Mesendoderm (in vitro differentiated cells): Measurements from ENCODE around the gene CSPG4.
A peak's percentile ranks its signal among the peaks of the same experiment; 100 is the strongest.
"Not testable (repeated sequence)": the region's sequence is repeated elsewhere in the genome, so short reads cannot be mapped to it uniquely, and the experiment has no call there.

Experiments
- DNase-seq: peaks from one replicate; pipeline ENCODE4 v3.0.0; 2013
- H2AK5ac ChIP-seq: 2 replicates; pipeline ENCODE4 v1.6.1; 2013; ENCODE audit warnings: low read length, inconsistent platforms
- H2BK120ac ChIP-seq: 2 replicates; pipeline ENCODE4 v1.6.1; 2013; ENCODE audit warnings: low read depth, mild to moderate bottlenecking, low read length, moderate library complexity, mixed read lengths
- H2BK15ac ChIP-seq: replicated peaks from 2 replicates; pipeline ENCODE4 v1.6.1; 2013; ENCODE audit warnings: low read depth, mild to moderate bottlenecking, moderate library complexity
- H2BK5ac ChIP-seq: 2 replicates; pipeline ENCODE4 v1.6.1; 2013; ENCODE audit warnings: low read length, inconsistent platforms
- H3K18ac ChIP-seq: 2 replicates; pipeline ENCODE4 v1.6.1; 2013; ENCODE audit warnings: mild to moderate bottlenecking, low read length, mixed read lengths
- H3K23ac ChIP-seq: one replicate; pipeline ENCODE4 v1.6.1; 2013; ENCODE audit warnings: low read length
- H3K27ac ChIP-seq: 2 replicates; pipeline ENCODE4 v1.5.1; 2013; ENCODE audit warnings: low read depth, mild to moderate bottlenecking, inconsistent platforms, low read length, moderate library complexity
- H3K27me3 ChIP-seq: 2 replicates; pipeline ENCODE4 v1.6.1; 2013; ENCODE audit warnings: low read length, control low read depth, mild to moderate bottlenecking, inconsistent platforms; ENCODE audit not compliant: insufficient read depth, poor library complexity
- H3K36me3 ChIP-seq: 2 replicates; pipeline ENCODE4 v1.6.1; 2013; ENCODE audit warnings: low read length, inconsistent platforms; ENCODE audit not compliant: control insufficient read depth, insufficient read depth
- H3K4ac ChIP-seq: one replicate; pipeline ENCODE4 v1.6.1; 2013; ENCODE audit warnings: low read depth, mild to moderate bottlenecking, low read length, moderate library complexity
- H3K4me1 ChIP-seq: 2 replicates; pipeline ENCODE4 v1.6.1; 2013; ENCODE audit warnings: low read depth, low read length, inconsistent platforms; ENCODE audit not compliant: control insufficient read depth
- H3K4me2 ChIP-seq: 2 replicates; pipeline ENCODE4 v1.6.1; 2013; ENCODE audit warnings: low read length
- H3K4me3 ChIP-seq: 2 replicates; pipeline ENCODE4 v1.5.1; 2013; ENCODE audit warnings: mild to moderate bottlenecking, low read length
- H3K56ac ChIP-seq: one replicate; pipeline ENCODE4 v1.6.1; 2013; ENCODE audit warnings: low read length
- H3K79me1 ChIP-seq: 2 replicates; pipeline ENCODE4 v1.6.1; 2013; ENCODE audit warnings: low read length, inconsistent platforms
- H3K79me2 ChIP-seq: 2 replicates; pipeline ENCODE4 v1.6.1; 2013; ENCODE audit warnings: mild to moderate bottlenecking, low read length; ENCODE audit not compliant: control insufficient read depth, insufficient read depth
- H3K9ac ChIP-seq: 2 replicates; pipeline ENCODE4 v1.6.1; 2013; ENCODE audit warnings: low read length, inconsistent platforms
- H4K5ac ChIP-seq: one replicate; pipeline ENCODE4 v1.6.1; 2013; ENCODE audit warnings: low read length
- H4K8ac ChIP-seq: one replicate; pipeline ENCODE4 v1.6.1; 2013; ENCODE audit warnings: low read depth, mild to moderate bottlenecking, control low read depth, low read length, moderate library complexity
- WGBS: extraction: QIAGEN DNeasy Blood & Tissue Kit; methylation state at CpG from one replicate; pipeline ENCODE4 v1.1.7; 2013; ENCODE audit warnings: low lambda C conversion rate, missing lambda C conversion rate; ENCODE audit not compliant: insufficient coverage; ENCODE audit errors: extremely low coverage; 5-methylcytosine and 5-hydroxymethylcytosine counted together

Gene CSPG4

GRCh38 chr15:75732809-75733451, 20.3 kb upstream of the CSPG4 start:
- no CpG with 5 or more reads among the region's 12 CpGs for WGBS
- no peak overlapping the region for H2AK5ac ChIP-seq
- H3K4ac ChIP-seq, result no peak overlapping the region
- H3K9ac ChIP-seq, result peak overlapping the region; percentile 53
- H3K79me2 ChIP-seq, result no peaks in the 10 kb centered on the region
- no peak overlapping the region for H3K4me2 ChIP-seq
- no peak overlapping the region for H4K8ac ChIP-seq
- peak; percentile 84 for DNase-seq
- H3K18ac ChIP-seq, result no peak overlapping the region
- no peak overlapping the region for H4K5ac ChIP-seq
- H3K4me3 ChIP-seq, result no peak overlapping the region
- H2BK15ac ChIP-seq, result no peak overlapping the region
- H3K27me3 ChIP-seq, result no peaks in the 10 kb centered on the region
- no peaks in the 10 kb centered on the region for H3K4me1 ChIP-seq
- no peaks in the 10 kb centered on the region for H3K36me3 ChIP-seq
- H2BK120ac ChIP-seq, result no peak overlapping the region
- no peak overlapping the region for H3K23ac ChIP-seq
- no peak overlapping the region for H3K27ac ChIP-seq
- no peak overlapping the region for H2BK5ac ChIP-seq
- no peaks in the 10 kb centered on the region for H3K79me1 ChIP-seq
- peak overlapping the region; percentile 73 for H3K56ac ChIP-seq

- H3K79me2 ChIP-seq, result no peaks in the 10 kb centered on the region
- peak overlapping the region; percentile 73 for H3K56ac ChIP-seq
- no peak overlapping the region for H3K4me3 ChIP-seq
- H2BK120ac ChIP-seq, result no peak overlapping the region
- no peak overlapping the region for H3K23ac ChIP-seq
- no peak overlapping the region for H3K18ac ChIP-seq
- no peak overlapping the region for H3K4me2 ChIP-seq
- H3K4me1 ChIP-seq, result no peaks in the 10 kb centered on the region
- H3K27ac ChIP-seq, result no peak overlapping the region
- no peak overlapping the region for H2BK5ac ChIP-seq
- H3K79me1 ChIP-seq, result no peaks in the 10 kb centered on the region
- WGBS, result no CpG with 5 or more reads among the region's 16 CpGs
- no peaks in the 10 kb centered on the region for H3K27me3 ChIP-seq
- H3K36me3 ChIP-seq, result no peaks in the 10 kb centered on the region
- no peak overlapping the region for H2BK15ac ChIP-seq
- H4K5ac ChIP-seq, result no peak overlapping the region
- DNase-seq, result no peak
- H3K4ac ChIP-seq, result no peak overlapping the region
- H3K9ac ChIP-seq, result peak overlapping the region; percentile 53
- H4K8ac ChIP-seq, result no peak overlapping the region
- no peak overlapping the region for H2AK5ac ChIP-seq
Measured at GRCh38 chr15:75732177-75732808, 19.6 kb upstream of the CSPG4 start.

GRCh38 chr15:75731248-75732151, 18.9 kb upstream of the CSPG4 start:
- no peak overlapping the region for H4K8ac ChIP-seq
- no peak overlapping the region for H2BK15ac ChIP-seq
- H3K36me3 ChIP-seq, result no peaks in the 10 kb centered on the region
- H3K27me3 ChIP-seq, result no peaks in the 10 kb centered on the region
- no peak overlapping the region for H3K18ac ChIP-seq
- no peak overlapping the region for H3K23ac ChIP-seq
- no peak overlapping the region for H3K27ac ChIP-seq
- H4K5ac ChIP-seq, result no peak overlapping the region
- no peak overlapping the region for H2BK5ac ChIP-seq
- WGBS, result no CpG with 5 or more reads among the region's 28 CpGs
- H3K4me3 ChIP-seq, result no peak overlapping the region
- DNase-seq, result peak; percentile 51
- H3K79me1 ChIP-seq, result no peaks in the 10 kb centered on the region
- peak overlapping the region; percentile 15 for H3K56ac ChIP-seq
- H2AK5ac ChIP-seq, result no peak overlapping the region
- H3K9ac ChIP-seq, result no peak overlapping the region
- H3K4ac ChIP-seq, result no peak overlapping the region
- H3K4me1 ChIP-seq, result no peaks in the 10 kb centered on the region
- no peak overlapping the region for H2BK120ac ChIP-seq
- H3K4me2 ChIP-seq, result no peak overlapping the region
- H3K79me2 ChIP-seq, result no peaks in the 10 kb centered on the region

- H3K4me2 ChIP-seq, H3K4me1 ChIP-seq, H2AK5ac ChIP-seq, H4K8ac ChIP-seq, H3K79me2 ChIP-seq, H3K9ac ChIP-seq, H3K23ac ChIP-seq, H2BK15ac ChIP-seq, H3K4me3 ChIP-seq, H4K5ac ChIP-seq, H3K79me1 ChIP-seq, H2BK120ac ChIP-seq, H3K56ac ChIP-seq, H3K27me3 ChIP-seq, H2BK5ac ChIP-seq, H3K4ac ChIP-seq, H3K36me3 ChIP-seq, H3K18ac ChIP-seq, H3K27ac ChIP-seq, DNase-seq: not testable (repeated sequence)
- WGBS, result no CpG with 5 or more reads among the region's 17 CpGs
Measured at GRCh38 chr15:75730376-75731247, 18.0 kb upstream of the CSPG4 start.

GRCh38 chr15:75729326-75730069, 16.9 kb upstream of the CSPG4 start:
- Histone ChIP-seq H4K8ac (no peak overlapping the region), H4K5ac (no peak overlapping the region), H3K79me1 (no peaks in the 10 kb centered on the region), H3K4me3 (no peak overlapping the region), H3K27ac (no peak overlapping the region), H2AK5ac (no peak overlapping the region), H3K9ac (no peak overlapping the region), H3K18ac (no peak overlapping the region), H2BK5ac (no peak overlapping the region), H3K23ac (no peak overlapping the region), H3K56ac (no peak overlapping the region), H3K4ac (no peak overlapping the region), H2BK15ac (no peak overlapping the region), H3K36me3 (no peaks in the 10 kb centered on the region), H3K27me3 (no peaks in the 10 kb centered on the region), H2BK120ac (no peak overlapping the region), H3K4me2 (no peak overlapping the region), H3K4me1 (no peaks in the 10 kb centered on the region), H3K79me2 (no peaks in the 10 kb centered on the region)
- no CpG with 5 or more reads among the region's 10 CpGs for WGBS
- DNase-seq, result no peak
